HepG2 (cell line): ENCODE results near the gene TIMM23. TPM values are rescaled to one million over a fixed set of nuclear protein-coding genes. Genes with fewer than 3 reads are reported as not detected.

Experiments used
- BCL3 ChIP-seq: sonication (generic); formaldehyde crosslinking; IDR thresholded peaks from 2 replicates; pipeline ENCODE4 v1.5.1; 2020; ENCODE audit warnings: mild to moderate bottlenecking, missing genetic modification reagents, moderate library complexity
- CC2D1A ChIP-seq: sonication (generic); formaldehyde crosslinking; IDR thresholded peaks from 2 replicates; pipeline ENCODE4 v1.8.1; 2023; ENCODE audit warnings: mild to moderate bottlenecking, missing genetic modification reagents
- EED ChIP-seq: sonication (generic); formaldehyde crosslinking; IDR thresholded peaks from 2 replicates; pipeline ENCODE4 v1.5.0; 2020; ENCODE audit warnings: mild to moderate bottlenecking, missing genetic modification reagents
- ELF4 ChIP-seq: sonication (generic); formaldehyde crosslinking; IDR thresholded peaks from 2 replicates; pipeline ENCODE4 v1.5.0; 2020; ENCODE audit warnings: missing genetic modification reagents, mild to moderate bottlenecking, moderate library complexity, borderline replicate concordance
- FOXO4 ChIP-seq: sonication (generic); formaldehyde crosslinking; conservative IDR thresholded peaks from 2 replicates; pipeline ENCODE4 v1.8.1; 2023; ENCODE audit warnings: missing genetic modification reagents
- GMEB2 ChIP-seq: IDR thresholded peaks from 2 replicates; pipeline ENCODE4 v1.6.1; 2016; ENCODE audit warnings: missing biosample characterization, missing genetic modification reagents, low read depth
- MLXIP ChIP-seq: sonication (generic); formaldehyde crosslinking; IDR thresholded peaks from 2 replicates; pipeline ENCODE4 v1.9.0; 2021; ENCODE audit warnings: missing genetic modification reagents, borderline replicate concordance
- NFKB2 ChIP-seq: sonication (generic); formaldehyde crosslinking; IDR thresholded peaks from 2 replicates; pipeline ENCODE4 v1.4.0; 2020; ENCODE audit warnings: missing genetic modification reagents, borderline replicate concordance
- PITX1 ChIP-seq: sonication (generic); formaldehyde crosslinking; IDR thresholded peaks from 2 replicates; pipeline ENCODE4 v1.5.1; 2020; ENCODE audit warnings: mild to moderate bottlenecking, missing genetic modification reagents
- RERE ChIP-seq: IDR thresholded peaks from 2 replicates; pipeline ENCODE4 v1.6.1; 2016; ENCODE audit warnings: low read depth, missing genetic modification reagents, missing compliant biosample characterization
- SSRP1 ChIP-seq: IDR thresholded peaks from 2 replicates; pipeline ENCODE4 v1.6.1; 2016; ENCODE audit warnings: control low read depth
- STAT5B ChIP-seq: sonication (generic); formaldehyde crosslinking; IDR thresholded peaks from 2 replicates; pipeline ENCODE4 v1.4.0; 2020; ENCODE audit warnings: missing genetic modification reagents
- THAP8 ChIP-seq: sonication (generic); formaldehyde crosslinking; IDR thresholded peaks from 2 replicates; pipeline ENCODE4 v1.5.1; 2020; ENCODE audit warnings: missing genetic modification reagents, mild to moderate bottlenecking, borderline replicate concordance
- ZNF543 ChIP-seq: sonication (generic); formaldehyde crosslinking; IDR thresholded peaks from 2 replicates; pipeline ENCODE4 v1.4.0; 2020; ENCODE audit warnings: mild to moderate bottlenecking, missing genetic modification reagents
- ZNF674 ChIP-seq: sonication (generic); formaldehyde crosslinking; IDR thresholded peaks from 2 replicates; pipeline ENCODE4 v1.5.0; 2020; ENCODE audit warnings: low read depth, mild to moderate bottlenecking, missing genetic modification reagents
- polyA plus RNA-seq, 8 experiments: library from polyadenylated mRNA; depleted of rRNA in 3 of 8; stranded (reverse) in 7 of 8; unstranded in 1 of 8; fragments of >200 nt; fragmentation: Illumina TruSeq in 4 of 8; extraction: Trizol in 4 of 8; gene quantifications; 2 replicates each; pipeline versions ENCODE4 v1.2.1 to v1.2.3, GENCODE V29; 2011 to 2016; ENCODE audit warnings: low read depth in 4 of 8, missing spikeins in 1 of 8, mixed read lengths in 1 of 8; ENCODE audit not compliant: insufficient read depth in 1 of 8
- total RNA-seq, 5 experiments: library from RNA; depleted of rRNA; stranded (reverse); fragments of >200 nt; fragmentation: Illumina TruSeq; extraction: Trizol; gene quantifications; 2 replicates each; pipeline ENCODE4 v1.2.3, GENCODE V29; 2016; ENCODE audit warnings: low read depth in 1 of 5

The TIMM23 gene
- total and polyA plus RNA-seq, 2 of the 13 experiments (the other 11 are each of a cell fraction or from before 2014, with no cell fraction given), result 80.2 to 98.6 TPM

- TF ChIP-seq RERE (peak; percentile 94), ZNF674 (CRISPR knock-in tag) (no peak), MLXIP (CRISPR knock-in tag) (no peak), CC2D1A (CRISPR knock-in tag) (no peak), NFKB2 (no peak), GMEB2 (CRISPR knock-in tag) (no peak), ZNF543 (no peak), ELF4 (CRISPR knock-in tag) (peak; percentile 86; the same call in 1 of the 2 replicates), BCL3 (CRISPR knock-in tag) (no peak), SSRP1 (CRISPR knock-in tag) (no peak), PITX1 (CRISPR knock-in tag) (peak; percentile 100), EED (CRISPR knock-in tag) (0 out of 2 replicates have a peak, but pooled peaks have one; percentile 22), THAP8 (no peak), FOXO4 (CRISPR knock-in tag) (no peak), STAT5B (peak; percentile 62; the same call in 1 of the 2 replicates)
Measured at GRCh38 chr10:46052057-46052790, 79.9 kb downstream of the TIMM23 start (continued).
